IPS-20b (cell line): Measurements from ENCODE around the gene LBR.
"Not testable (repeated sequence)": the region's sequence is repeated elsewhere in the genome, so short reads cannot be mapped to it uniquely, and the experiment has no call there.

Experiments used
- H3K27ac ChIP-seq: one replicate; pipeline ENCODE4 v1.5.1; 2013; ENCODE audit warnings: low read length
- H3K27me3 ChIP-seq: 2 replicates; pipeline ENCODE4 v1.6.1; 2013; ENCODE audit warnings: mild to moderate bottlenecking, low read length, inconsistent platforms; ENCODE audit not compliant: insufficient read depth
- H3K36me3 ChIP-seq: 2 replicates; pipeline ENCODE4 v1.6.1; 2013; ENCODE audit warnings: low read depth, mild to moderate bottlenecking, inconsistent platforms, low read length, moderate library complexity; ENCODE audit not compliant: insufficient read depth
- H3K4me1 ChIP-seq: 2 replicates; pipeline ENCODE4 v1.6.1; 2013; ENCODE audit warnings: mild to moderate bottlenecking, control low read depth, inconsistent platforms, low read length, moderate library complexity; ENCODE audit not compliant: insufficient read depth
- H3K4me3 ChIP-seq: 2 replicates; pipeline ENCODE4 v1.5.1; 2013; ENCODE audit warnings: mild to moderate bottlenecking, low read length, inconsistent platforms
- H3K9ac ChIP-seq: 2 replicates; pipeline ENCODE4 v1.6.1; 2013; ENCODE audit warnings: low read depth, mild to moderate bottlenecking, inconsistent platforms, low read length, moderate library complexity
- H3K9me3 ChIP-seq: 2 replicates; pipeline ENCODE4 v1.6.1; 2013; ENCODE audit warnings: mild to moderate bottlenecking, low read depth, low read length, inconsistent platforms; ENCODE audit not compliant: insufficient read depth

The LBR gene

GRCh38 chr1:225410036-225410435 is 17.8 kb downstream of the LBR start:
- peaks cover 11% of the 10 kb centered on the region; the same call in 1 of the 2 replicates for H3K4me1 ChIP-seq
- peaks cover 78% of the 10 kb centered on the region for H3K36me3 ChIP-seq
- no peaks in the 10 kb centered on the region for H3K27me3 ChIP-seq
- H3K9me3 ChIP-seq: no peaks in the 10 kb centered on the region
- no peak overlapping the region for H3K4me3 ChIP-seq
- H3K27ac ChIP-seq: no peak overlapping the region
- H3K9ac ChIP-seq: no peak overlapping the region

- Histone ChIP-seq H3K36me3 (peaks cover 77% of the 10 kb centered on the region), H3K9ac (no peak overlapping the region), H3K27ac (no peak overlapping the region), H3K4me1 (peaks cover 11% of the 10 kb centered on the region; the same call in 1 of the 2 replicates), H3K9me3 (no peaks in the 10 kb centered on the region), H3K4me3 (no peak overlapping the region), H3K27me3 (no peaks in the 10 kb centered on the region)
Measured at GRCh38 chr1:225409051-225409450, 18.8 kb downstream of the LBR start.

GRCh38 chr1:225408249-225408648 is 19.6 kb downstream of the LBR start:
- Histone ChIP-seq H3K9ac (no peak overlapping the region), H3K9me3 (no peaks in the 10 kb centered on the region), H3K36me3 (peaks cover 72% of the 10 kb centered on the region)

GRCh38 chr1:225407755-225408154 is 20.1 kb downstream of the LBR start:
- Histone ChIP-seq H3K27me3 (no peaks in the 10 kb centered on the region), H3K36me3 (peaks cover 72% of the 10 kb centered on the region), H3K4me3 (no peak overlapping the region), H3K9me3 (no peaks in the 10 kb centered on the region), H3K9ac (no peak overlapping the region), H3K27ac (no peak overlapping the region), H3K4me1 (peaks cover 11% of the 10 kb centered on the region; the same call in 1 of the 2 replicates)

More at GRCh38 chr1:225408249-225408648, 19.6 kb downstream of the LBR start:
- no peak overlapping the region for H3K4me3 ChIP-seq
- peaks cover 11% of the 10 kb centered on the region; the same call in 1 of the 2 replicates for H3K4me1 ChIP-seq
- H3K27ac ChIP-seq: no peak overlapping the region
- no peaks in the 10 kb centered on the region for H3K27me3 ChIP-seq

GRCh38 chr1:225406976-225407725 is 20.7 kb downstream of the LBR start:
- H3K9ac ChIP-seq: no peak overlapping the region
- peaks cover 11% of the 10 kb centered on the region; the same call in 1 of the 2 replicates for H3K4me1 ChIP-seq
- peaks cover 72% of the 10 kb centered on the region for H3K36me3 ChIP-seq
- no peaks in the 10 kb centered on the region for H3K27me3 ChIP-seq
- H3K4me3 ChIP-seq: no peak overlapping the region
- H3K27ac ChIP-seq: no peak overlapping the region
- H3K9me3 ChIP-seq: no peaks in the 10 kb centered on the region

GRCh38 chr1:225400968-225401367 is 26.9 kb downstream of the LBR start:
- Histone ChIP-seq H3K27me3 (no peaks in the 10 kb centered on the region), H3K4me1 (no peaks in the 10 kb centered on the region), H3K27ac (no peak overlapping the region), H3K9ac (no peak overlapping the region), H3K36me3 (peaks cover 55% of the 10 kb centered on the region), H3K9me3 (no peaks in the 10 kb centered on the region), H3K4me3 (no peak overlapping the region)

- peaks cover 14% of the 10 kb centered on the region for H3K36me3 ChIP-seq
- H3K27me3 ChIP-seq: no peaks in the 10 kb centered on the region
- no peaks in the 10 kb centered on the region for H3K4me1 ChIP-seq
- H3K27ac ChIP-seq: no peak overlapping the region
- H3K9ac ChIP-seq: no peak overlapping the region
- no peak overlapping the region for H3K4me3 ChIP-seq
- no peaks in the 10 kb centered on the region for H3K9me3 ChIP-seq
Measured at GRCh38 chr1:225396357-225396756, 31.5 kb downstream of the LBR start.

GRCh38 chr1:225389843-225390242 is 38.0 kb downstream of the LBR start:
- Histone ChIP-seq H3K36me3 (no peaks in the 10 kb centered on the region), H3K9me3 (no peaks in the 10 kb centered on the region), H3K27me3 (no peaks in the 10 kb centered on the region), H3K4me1 (no peaks in the 10 kb centered on the region), H3K4me3 (no peak overlapping the region), H3K9ac (no peak overlapping the region), H3K27ac (no peak overlapping the region)

- no peaks in the 10 kb centered on the region for H3K4me1 ChIP-seq
- no peaks in the 10 kb centered on the region for H3K27me3 ChIP-seq
- H3K9me3 ChIP-seq: no peaks in the 10 kb centered on the region
- no peak overlapping the region for H3K4me3 ChIP-seq
- no peak overlapping the region for H3K27ac ChIP-seq
- H3K9ac ChIP-seq: no peak overlapping the region
- H3K36me3 ChIP-seq: no peaks in the 10 kb centered on the region
Measured at GRCh38 chr1:225388372-225388771, 39.5 kb downstream of the LBR start.

GRCh38 chr1:225386860-225387259 is 41.0 kb downstream of the LBR start:
- H3K27ac ChIP-seq, H3K9me3 ChIP-seq, H3K36me3 ChIP-seq, H3K4me1 ChIP-seq, H3K27me3 ChIP-seq, H3K9ac ChIP-seq, H3K4me3 ChIP-seq: not testable (repeated sequence)

- Histone ChIP-seq H3K36me3 (no peaks in the 10 kb centered on the region), H3K27ac (no peak overlapping the region), H3K9me3 (no peaks in the 10 kb centered on the region), H3K27me3 (no peaks in the 10 kb centered on the region), H3K4me3 (no peak overlapping the region), H3K4me1 (peaks cover 12% of the 10 kb centered on the region; the same call in 1 of the 2 replicates), H3K9ac (no peak overlapping the region)
Measured at GRCh38 chr1:225380691-225381090, 47.1 kb downstream of the LBR start.

GRCh38 chr1:225378880-225379279 is 49.0 kb downstream of the LBR start:
- peaks cover 12% of the 10 kb centered on the region; the same call in 1 of the 2 replicates for H3K4me1 ChIP-seq
- H3K36me3 ChIP-seq: no peaks in the 10 kb centered on the region
- no peak overlapping the region for H3K27ac ChIP-seq
- no peak overlapping the region for H3K4me3 ChIP-seq
- H3K9ac ChIP-seq: no peak overlapping the region
- H3K9me3 ChIP-seq: no peaks in the 10 kb centered on the region
- H3K27me3 ChIP-seq: no peaks in the 10 kb centered on the region
